Liver (tissue), 9 donors: ENCODE measurements around the gene ACADS. TPM values are rescaled to one million over a fixed set of nuclear protein-coding genes. Genes with fewer than 3 reads are reported as not detected.

Experiments
- DNase-seq: peaks from one replicate; pipeline ENCODE4 v3.0.0-alpha.2; 2017; ENCODE audit warnings: low spot score
- H3K27ac ChIP-seq, 2 donors: one replicate each; pipeline ENCODE4 v1.7.0; 2013; ENCODE audit warnings: inconsistent platforms in 2 of 2, low read length in 2 of 2, control low read depth in 1 of 2, low read depth in 1 of 2, mild to moderate bottlenecking in 1 of 2
- H3K27me3 ChIP-seq, 4 donors: one replicate each; pipeline versions ENCODE4 v1.6.1 to v1.7.0; 2013; ENCODE audit warnings: low read length in 3 of 4, inconsistent platforms in 1 of 4, mild to moderate bottlenecking in 1 of 4, moderate library complexity in 1 of 4; ENCODE audit not compliant: control insufficient read depth in 4 of 4, insufficient read depth in 4 of 4
- H3K36me3 ChIP-seq, 4 donors: one replicate each; pipeline versions ENCODE4 v1.6.1 to v1.7.0; 2013; ENCODE audit warnings: low read length in 3 of 4, mild to moderate bottlenecking in 3 of 4, low read depth in 1 of 4, moderate library complexity in 1 of 4; ENCODE audit not compliant: control insufficient read depth in 4 of 4, insufficient read depth in 3 of 4
- H3K4me1 ChIP-seq, 4 donors: one replicate each; pipeline versions ENCODE4 v1.6.1 to v1.7.0; 2013; ENCODE audit warnings: low read length in 3 of 4, mild to moderate bottlenecking in 3 of 4, moderate library complexity in 1 of 4; ENCODE audit not compliant: control insufficient read depth in 4 of 4, insufficient read depth in 4 of 4
- H3K4me3 ChIP-seq, 3 donors: one replicate each; pipeline versions ENCODE4 v1.6.1 to v1.7.0; 2013; ENCODE audit warnings: low read length in 3 of 3, control low read depth in 1 of 3, low read depth in 1 of 3, mild to moderate bottlenecking in 1 of 3
- H3K9ac ChIP-seq, 2 donors: one replicate each; pipeline ENCODE4 v1.7.0; 2013; ENCODE audit warnings: low read length in 2 of 2, mild to moderate bottlenecking in 2 of 2, moderate library complexity in 2 of 2, control low read depth in 1 of 2, low read depth in 1 of 2
- H3K9me3 ChIP-seq, 4 donors: one replicate each; pipeline versions ENCODE4 v1.6.1 to v1.7.0; 2013; ENCODE audit warnings: low read length in 3 of 4; ENCODE audit not compliant: control insufficient read depth in 4 of 4
- CTCF ChIP-seq: fragments of 150-350 bp; IDR thresholded peaks from 2 replicates; pipeline ENCODE4 v1.5.1; 2017; ENCODE audit warnings: improper control_type of control experiment, low read depth, low read length; ENCODE audit not compliant: missing input control
- EGR1 ChIP-seq, 2 donors: IDR thresholded peaks; 2 replicates each; pipeline ENCODE4 v1.6.1; 2016 to 2018; ENCODE audit warnings: antibody characterized with exemption in 2 of 2, low read depth in 2 of 2
- FOXA1 ChIP-seq: IDR thresholded peaks from 2 replicates; pipeline ENCODE4 v1.6.1; 2016; ENCODE audit warnings: antibody characterized with exemption
- FOXA2 ChIP-seq: IDR thresholded peaks from 2 replicates; pipeline ENCODE4 v1.6.1; 2016; ENCODE audit warnings: antibody characterized with exemption
- GABPA ChIP-seq, 2 donors: IDR thresholded peaks in 1 of 2; conservative IDR thresholded peaks in 1 of 2; 2 replicates each; pipeline ENCODE4 v1.6.1; 2016; ENCODE audit warnings: antibody characterized with exemption in 2 of 2, mild to moderate bottlenecking in 1 of 2, moderate library complexity in 1 of 2
- HNF4A ChIP-seq, 2 donors: conservative IDR thresholded peaks; 2 replicates each; pipeline ENCODE4 v1.6.1; 2016; ENCODE audit warnings: antibody characterized with exemption in 2 of 2, mild to moderate bottlenecking in 2 of 2
- HNF4G ChIP-seq: IDR thresholded peaks from 2 replicates; pipeline ENCODE4 v1.6.1; 2016; ENCODE audit warnings: antibody characterized with exemption
- JUND ChIP-seq, 2 donors: IDR thresholded peaks; 2 replicates each; pipeline ENCODE4 v1.6.1; 2016; ENCODE audit warnings: antibody characterized with exemption in 2 of 2
- NR2F2 ChIP-seq: IDR thresholded peaks from 2 replicates; pipeline ENCODE4 v1.6.1; 2016; ENCODE audit warnings: antibody characterized with exemption
- RAD21 ChIP-seq, 2 donors: IDR thresholded peaks; 2 replicates each; pipeline ENCODE4 v1.6.1; 2016; ENCODE audit warnings: antibody characterized with exemption in 2 of 2, mild to moderate bottlenecking in 2 of 2
- RXRA ChIP-seq, 2 donors: IDR thresholded peaks; 2 replicates each; pipeline ENCODE4 v1.6.1; 2017 to 2018; ENCODE audit warnings: antibody characterized with exemption in 2 of 2, mild to moderate bottlenecking in 1 of 2
- SP1 ChIP-seq: IDR thresholded peaks from 2 replicates; pipeline ENCODE4 v1.6.1; 2018; ENCODE audit warnings: antibody characterized with exemption, mild to moderate bottlenecking
- TAF1 ChIP-seq: conservative IDR thresholded peaks from 2 replicates; pipeline ENCODE4 v1.6.1; 2016; ENCODE audit warnings: antibody characterized with exemption, mild to moderate bottlenecking
- YY1 ChIP-seq: IDR thresholded peaks from 2 replicates; pipeline ENCODE4 v1.6.1; 2016; ENCODE audit warnings: antibody characterized with exemption, mild to moderate bottlenecking
- ZBTB33 ChIP-seq: IDR thresholded peaks from 2 replicates; pipeline ENCODE4 v1.6.1; 2016; ENCODE audit warnings: antibody characterized with exemption
- WGBS: extraction: QIAGEN DNeasy Blood & Tissue Kit; methylation state at CpG from one replicate; pipeline ENCODE4 v1.1.7; 2013; 5-methylcytosine and 5-hydroxymethylcytosine counted together
- polyA plus RNA-seq, 2 donors: library from polyadenylated mRNA; stranded (reverse) in 1 of 2; unstranded in 1 of 2; fragments of 200-250 nt in 1 of 2; fragments of >200 nt in 1 of 2; fragmentation: Nextera tagmentation in 1 of 2; extraction: Ambion mirVana in 1 of 2; gene quantifications; one replicate each; pipeline versions ENCODE4 v1.2.1 to v1.2.3, GENCODE V29; 2013 to 2015
- total RNA-seq, 2 donors: library from RNA; depleted of rRNA; stranded (reverse); fragments of >200 nt; gene quantifications; one replicate each; pipeline ENCODE4 v1.2.3, GENCODE V29; 2014
- TF ChIP-seq, protein P1 (sequence below): IDR thresholded peaks from 2 replicates; pipeline ENCODE4 v1.6.1; 2016; ENCODE audit warnings: antibody characterized with exemption
- TF ChIP-seq, protein P2 (sequence below): IDR thresholded peaks from 2 replicates; pipeline ENCODE4 v1.6.1; 2016; ENCODE audit warnings: antibody characterized with exemption
- TF ChIP-seq, protein P3 (sequence below): IDR thresholded peaks from 2 replicates; pipeline ENCODE4 v1.6.1; 2016; ENCODE audit warnings: antibody characterized with exemption, mild to moderate bottlenecking
- donor health status: healthy.
- donor health status: healthy.
- donor health status: healthy.
- donor health status: healthy.
- donor health status: healthy.

Gene ACADS
- total and polyA plus RNA-seq, 4 donors, result 54.2 to 162 (median 127) TPM

DNA sequence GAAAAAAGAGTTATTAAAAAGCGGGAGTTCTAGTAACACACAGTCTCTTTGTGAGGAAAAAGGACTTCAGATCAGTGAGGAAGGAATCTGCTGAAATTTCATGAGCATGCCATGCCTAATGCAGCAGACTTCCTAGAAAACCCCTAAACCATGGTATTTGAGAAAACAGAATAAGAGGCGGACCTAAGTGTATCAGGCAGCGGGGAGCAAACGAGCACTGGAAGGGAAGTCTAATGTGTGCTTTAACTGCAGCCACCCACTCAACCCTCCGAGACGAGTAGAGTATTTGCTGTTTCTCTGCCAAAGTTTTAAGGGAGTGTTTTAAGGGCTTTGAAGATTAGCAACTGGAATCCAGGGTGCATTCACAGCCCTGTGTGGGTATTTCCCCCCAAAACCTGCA, 36.5 kb downstream of the ACADS start:
- no peak overlapping the region for H3K27ac ChIP-seq
- 82% methylated on average over 6 of the region's 6 CpGs for WGBS
- DNase-seq, result no peak

DNA sequence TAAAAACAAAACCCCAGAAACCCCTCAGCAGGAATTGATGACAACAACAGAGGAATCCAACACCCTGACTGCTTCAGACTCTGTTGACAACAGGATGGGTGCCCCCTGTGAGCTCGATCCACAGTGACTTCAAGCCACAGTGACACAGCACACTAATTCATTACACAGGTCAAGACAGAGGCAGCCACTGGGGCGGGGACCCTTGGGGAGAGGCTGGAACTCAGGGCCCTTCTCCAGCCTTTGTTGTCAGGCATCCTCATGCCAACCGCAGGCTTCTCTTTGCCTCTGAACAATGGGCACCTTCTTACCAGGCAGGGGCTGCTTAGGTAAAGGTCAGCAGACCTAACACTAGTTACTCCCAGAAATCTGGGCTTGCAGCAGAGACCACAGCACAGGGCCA, 37.6 kb downstream of the ACADS start:
- H3K36me3 ChIP-seq, result peaks cover 18 to 54% (median 33%) of the 10 kb centered on the region in 4 donors

More for the DNA sequence above, 36.5 kb downstream of the ACADS start:
- no peaks in the 10 kb centered on the region for H3K27me3 ChIP-seq
- H3K36me3 ChIP-seq, result peaks cover 14 to 42% (median 24%) of the 10 kb centered on the region in 4 donors
- H3K4me3 ChIP-seq, result no peak overlapping the region
- no peak overlapping the region for H3K9ac ChIP-seq
- TF ChIP-seq TAF1 (no peak), YY1 (no peak), RAD21 (IDR thresholded peaks at IDR 0.05) (no peak), EGR1 (IDR thresholded peaks at IDR 0.05; ENCODE audit: low read depth in 2 of 2) (no peak)
- TF ChIP-seq, protein P1, sequence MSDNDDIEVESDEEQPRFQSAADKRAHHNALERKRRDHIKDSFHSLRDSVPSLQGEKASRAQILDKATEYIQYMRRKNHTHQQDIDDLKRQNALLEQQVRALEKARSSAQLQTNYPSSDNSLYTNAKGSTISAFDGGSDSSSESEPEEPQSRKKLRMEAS, result no peak
- H3K4me1 ChIP-seq, result no peaks in the 10 kb centered on the region
- H3K9me3 ChIP-seq, result no peaks in the 10 kb centered on the region

More for the DNA sequence above, 37.6 kb downstream of the ACADS start:
- Histone ChIP-seq H3K27me3 (no peaks in the 10 kb centered on the region), H3K27ac (no peak overlapping the region), H3K9ac (no peak overlapping the region), H3K4me3 (no peak overlapping the region), H3K9me3 (no peaks in the 10 kb centered on the region), H3K4me1 (no peaks in the 10 kb centered on the region)
- WGBS, result 95% methylated on average over 3 of the region's 3 CpGs
- TF ChIP-seq, protein P2, sequence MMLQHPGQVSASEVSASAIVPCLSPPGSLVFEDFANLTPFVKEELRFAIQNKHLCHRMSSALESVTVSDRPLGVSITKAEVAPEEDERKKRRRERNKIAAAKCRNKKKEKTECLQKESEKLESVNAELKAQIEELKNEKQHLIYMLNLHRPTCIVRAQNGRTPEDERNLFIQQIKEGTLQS, result no peak
- no peak for TF ChIP-seq YY1
- no peak for TF ChIP-seq CTCF
- no peak for TF ChIP-seq NR2F2
- no peak for TF ChIP-seq HNF4A (conservative IDR thresholded peaks at IDR 0.05)
- TF ChIP-seq RXRA (IDR thresholded peaks at IDR 0.05), result no peak
- TF ChIP-seq, protein P3, sequence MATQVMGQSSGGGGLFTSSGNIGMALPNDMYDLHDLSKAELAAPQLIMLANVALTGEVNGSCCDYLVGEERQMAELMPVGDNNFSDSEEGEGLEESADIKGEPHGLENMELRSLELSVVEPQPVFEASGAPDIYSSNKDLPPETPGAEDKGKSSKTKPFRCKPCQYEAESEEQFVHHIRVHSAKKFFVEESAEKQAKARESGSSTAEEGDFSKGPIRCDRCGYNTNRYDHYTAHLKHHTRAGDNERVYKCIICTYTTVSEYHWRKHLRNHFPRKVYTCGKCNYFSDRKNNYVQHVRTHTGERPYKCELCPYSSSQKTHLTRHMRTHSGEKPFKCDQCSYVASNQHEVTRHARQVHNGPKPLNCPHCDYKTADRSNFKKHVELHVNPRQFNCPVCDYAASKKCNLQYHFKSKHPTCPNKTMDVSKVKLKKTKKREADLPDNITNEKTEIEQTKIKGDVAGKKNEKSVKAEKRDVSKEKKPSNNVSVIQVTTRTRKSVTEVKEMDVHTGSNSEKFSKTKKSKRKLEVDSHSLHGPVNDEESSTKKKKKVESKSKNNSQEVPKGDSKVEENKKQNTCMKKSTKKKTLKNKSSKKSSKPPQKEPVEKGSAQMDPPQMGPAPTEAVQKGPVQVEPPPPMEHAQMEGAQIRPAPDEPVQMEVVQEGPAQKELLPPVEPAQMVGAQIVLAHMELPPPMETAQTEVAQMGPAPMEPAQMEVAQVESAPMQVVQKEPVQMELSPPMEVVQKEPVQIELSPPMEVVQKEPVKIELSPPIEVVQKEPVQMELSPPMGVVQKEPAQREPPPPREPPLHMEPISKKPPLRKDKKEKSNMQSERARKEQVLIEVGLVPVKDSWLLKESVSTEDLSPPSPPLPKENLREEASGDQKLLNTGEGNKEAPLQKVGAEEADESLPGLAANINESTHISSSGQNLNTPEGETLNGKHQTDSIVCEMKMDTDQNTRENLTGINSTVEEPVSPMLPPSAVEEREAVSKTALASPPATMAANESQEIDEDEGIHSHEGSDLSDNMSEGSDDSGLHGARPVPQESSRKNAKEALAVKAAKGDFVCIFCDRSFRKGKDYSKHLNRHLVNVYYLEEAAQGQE, result no peak
- TF ChIP-seq FOXA1, result no peak
- TF ChIP-seq SP1, result no peak
- no peak for TF ChIP-seq ZBTB33
- TF ChIP-seq, protein P1, result no peak
- TF ChIP-seq HNF4G, result no peak
- no peak for TF ChIP-seq JUND (IDR thresholded peaks at IDR 0.05)
- TF ChIP-seq RAD21 (IDR thresholded peaks at IDR 0.05), result no peak
- TF ChIP-seq GABPA (IDR thresholded peaks at IDR 0.05 in 1 of 2, conservative IDR thresholded peaks at IDR 0.05 in 1 of 2), result no peak
- TF ChIP-seq FOXA2, result no peak
- DNase-seq, result no peak
